T-helper 1 cell treated with Interleukin-12 subunit alpha and Interleukin-12 subunit beta and Interleukin-4 antibody, amounts not matched to agents 30 μg/mL and 1 μg/mL, for 36 hours (primary cell): ENCODE data around the gene BAIAP2L2.

ENCODE experiments used
- H3K27ac Mint-ChIP-seq: one replicate; pipeline ENCODE4 v1.8.0; 2021; ENCODE audit warnings: mild to moderate bottlenecking, mixed read lengths
- H3K27me3 Mint-ChIP-seq: one replicate; pipeline ENCODE4 v1.8.0; 2021; ENCODE audit warnings: low read depth, mixed read lengths
- H3K36me3 Mint-ChIP-seq: one replicate; pipeline ENCODE4 v1.8.0; 2021; ENCODE audit warnings: low read depth, mixed read lengths
- H3K4me1 Mint-ChIP-seq: one replicate; pipeline ENCODE4 v1.8.0; 2021; ENCODE audit warnings: low read depth, mixed read lengths
- H3K4me3 Mint-ChIP-seq: one replicate; pipeline ENCODE4 v1.8.0; 2021; ENCODE audit warnings: mild to moderate bottlenecking, moderate library complexity, mixed read lengths
- H3K9me3 Mint-ChIP-seq: one replicate; pipeline ENCODE4 v1.8.0; 2021; ENCODE audit warnings: mixed read lengths

The BAIAP2L2 gene

GRCh38 chr22:38106814-38107578 lies 3.5 kb downstream of the BAIAP2L2 start:
- Mint-ChIP-seq H3K9me3 (peaks cover 3% of the 10 kb centered on the region), H3K27ac (no peak overlapping the region), H3K4me3 (no peak overlapping the region), H3K4me1 (peaks cover 11% of the 10 kb centered on the region), H3K36me3 (peaks cover 2% of the 10 kb centered on the region), H3K27me3 (no peaks in the 10 kb centered on the region)

GRCh38 chr22:38104084-38104483 lies 6.4 kb downstream of the BAIAP2L2 start:
- Mint-ChIP-seq H3K4me1 (peaks cover 14% of the 10 kb centered on the region), H3K27ac (no peak overlapping the region), H3K9me3 (no peaks in the 10 kb centered on the region), H3K27me3 (no peaks in the 10 kb centered on the region), H3K4me3 (no peak overlapping the region), H3K36me3 (no peaks in the 10 kb centered on the region)

- Mint-ChIP-seq H3K4me3 (no peak overlapping the region), H3K36me3 (no peaks in the 10 kb centered on the region), H3K4me1 (peaks cover 14% of the 10 kb centered on the region), H3K27me3 (no peaks in the 10 kb centered on the region), H3K27ac (no peak overlapping the region), H3K9me3 (no peaks in the 10 kb centered on the region)
Observed at GRCh38 chr22:38103641-38104040, 6.8 kb downstream of the BAIAP2L2 start.

GRCh38 chr22:38098410-38099249 lies 11.9 kb downstream of the BAIAP2L2 start:
- H3K4me1 Mint-ChIP-seq: peaks cover 5% of the 10 kb centered on the region
- H3K36me3 Mint-ChIP-seq: no peaks in the 10 kb centered on the region
- no peak overlapping the region for H3K4me3 Mint-ChIP-seq
- no peak overlapping the region for H3K27ac Mint-ChIP-seq
- H3K9me3 Mint-ChIP-seq: no peaks in the 10 kb centered on the region
- no peaks in the 10 kb centered on the region for H3K27me3 Mint-ChIP-seq

- H3K27ac Mint-ChIP-seq: no peak overlapping the region
Observed at GRCh38 chr22:38097557-38098409, 12.7 kb downstream of the BAIAP2L2 start.

GRCh38 chr22:38097058-38097457 lies 13.4 kb downstream of the BAIAP2L2 start:
- Mint-ChIP-seq H3K27ac (no peak overlapping the region), H3K27me3 (no peaks in the 10 kb centered on the region), H3K4me3 (no peak overlapping the region), H3K9me3 (no peaks in the 10 kb centered on the region), H3K4me1 (peaks cover 3% of the 10 kb centered on the region), H3K36me3 (no peaks in the 10 kb centered on the region)

More at GRCh38 chr22:38097557-38098409, 12.7 kb downstream of the BAIAP2L2 start:
- Mint-ChIP-seq H3K4me1 (peaks cover 3% of the 10 kb centered on the region), H3K36me3 (no peaks in the 10 kb centered on the region), H3K27me3 (no peaks in the 10 kb centered on the region), H3K9me3 (no peaks in the 10 kb centered on the region), H3K4me3 (no peak overlapping the region)

- Mint-ChIP-seq H3K9me3 (no peaks in the 10 kb centered on the region), H3K27ac (no peak overlapping the region), H3K27me3 (peaks cover 11% of the 10 kb centered on the region), H3K4me1 (no peaks in the 10 kb centered on the region), H3K36me3 (no peaks in the 10 kb centered on the region), H3K4me3 (no peak overlapping the region)
Observed at GRCh38 chr22:38089474-38089851, 21.0 kb downstream of the BAIAP2L2 start.

GRCh38 chr22:38088629-38089473 lies 21.6 kb downstream of the BAIAP2L2 start:
- Mint-ChIP-seq H3K9me3 (no peaks in the 10 kb centered on the region), H3K27ac (no peak overlapping the region), H3K4me3 (no peak overlapping the region), H3K27me3 (peaks cover 11% of the 10 kb centered on the region), H3K36me3 (no peaks in the 10 kb centered on the region), H3K4me1 (no peaks in the 10 kb centered on the region)

- Mint-ChIP-seq H3K36me3 (no peaks in the 10 kb centered on the region), H3K27me3 (peaks cover 18% of the 10 kb centered on the region), H3K4me1 (no peaks in the 10 kb centered on the region), H3K9me3 (no peaks in the 10 kb centered on the region), H3K27ac (no peak overlapping the region), H3K4me3 (no peak overlapping the region)
Observed at GRCh38 chr22:38087855-38088254, 22.6 kb downstream of the BAIAP2L2 start.

- Mint-ChIP-seq H3K27ac (no peak overlapping the region), H3K9me3 (no peaks in the 10 kb centered on the region), H3K4me1 (no peaks in the 10 kb centered on the region), H3K27me3 (peaks cover 19% of the 10 kb centered on the region), H3K4me3 (no peak overlapping the region), H3K36me3 (no peaks in the 10 kb centered on the region)
Observed at GRCh38 chr22:38086942-38087341, 23.5 kb downstream of the BAIAP2L2 start.

- H3K27me3 Mint-ChIP-seq: peaks cover 19% of the 10 kb centered on the region
- H3K4me1 Mint-ChIP-seq: no peaks in the 10 kb centered on the region
- H3K36me3 Mint-ChIP-seq: no peaks in the 10 kb centered on the region
- no peaks in the 10 kb centered on the region for H3K9me3 Mint-ChIP-seq
- H3K27ac Mint-ChIP-seq: no peak overlapping the region
- no peak overlapping the region for H3K4me3 Mint-ChIP-seq
Observed at GRCh38 chr22:38086001-38086845, 24.3 kb downstream of the BAIAP2L2 start.

- H3K9me3 Mint-ChIP-seq: no peaks in the 10 kb centered on the region
- H3K4me1 Mint-ChIP-seq: no peaks in the 10 kb centered on the region
- H3K27ac Mint-ChIP-seq: no peak overlapping the region
- no peak overlapping the region for H3K4me3 Mint-ChIP-seq
- H3K36me3 Mint-ChIP-seq: no peaks in the 10 kb centered on the region
- H3K27me3 Mint-ChIP-seq: peaks cover 17% of the 10 kb centered on the region
Observed at GRCh38 chr22:38085501-38085900, 25.0 kb downstream of the BAIAP2L2 start.

GRCh38 chr22:38085056-38085455 lies 25.4 kb downstream of the BAIAP2L2 start:
- no peak overlapping the region for H3K4me3 Mint-ChIP-seq
- H3K27ac Mint-ChIP-seq: no peak overlapping the region
- no peaks in the 10 kb centered on the region for H3K9me3 Mint-ChIP-seq
- H3K4me1 Mint-ChIP-seq: no peaks in the 10 kb centered on the region
- H3K27me3 Mint-ChIP-seq: peaks cover 15% of the 10 kb centered on the region
- H3K36me3 Mint-ChIP-seq: no peaks in the 10 kb centered on the region
